HPDE6-E6E7 (cell line): ENCODE data around the gene TDRD9.
A peak's percentile ranks its signal among the peaks of the same experiment; 100 is the strongest.
"Not testable (repeated sequence)": the region's sequence is repeated elsewhere in the genome, so short reads cannot be mapped to it uniquely, and the experiment has no call there.

Experiments
- DNase-seq: peaks from one replicate; pipeline ENCODE4 v3.0.0; 2011; ENCODE audit warnings: missing footprints; ENCODE audit errors: extremely low spot score

The TDRD9 gene

GRCh38 chr14:103925316-103925715 is 2.9 kb upstream of the TDRD9 start:
- DNase-seq = no peak

DNA sequence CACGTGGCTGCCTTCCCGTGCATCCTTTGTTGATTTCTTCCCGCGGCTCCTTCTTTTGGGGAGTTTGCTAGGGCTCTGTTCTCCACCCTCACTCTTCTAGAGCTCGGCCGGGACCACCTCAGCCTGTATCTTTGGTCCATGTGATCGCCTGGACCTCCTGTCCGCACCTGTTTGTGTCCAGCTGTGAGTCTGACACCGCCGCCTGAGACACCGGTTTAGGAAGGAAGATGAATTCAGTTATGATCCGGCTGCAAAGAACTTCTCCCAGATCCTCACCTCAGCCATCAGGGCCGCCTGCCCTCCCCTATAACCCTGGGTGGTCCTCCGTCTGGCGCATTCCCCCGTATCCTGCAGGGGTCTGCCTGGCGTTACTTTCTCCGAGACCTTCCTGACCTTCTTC is 690 bp upstream of the TDRD9 start:
- no peak for DNase-seq

DNA sequence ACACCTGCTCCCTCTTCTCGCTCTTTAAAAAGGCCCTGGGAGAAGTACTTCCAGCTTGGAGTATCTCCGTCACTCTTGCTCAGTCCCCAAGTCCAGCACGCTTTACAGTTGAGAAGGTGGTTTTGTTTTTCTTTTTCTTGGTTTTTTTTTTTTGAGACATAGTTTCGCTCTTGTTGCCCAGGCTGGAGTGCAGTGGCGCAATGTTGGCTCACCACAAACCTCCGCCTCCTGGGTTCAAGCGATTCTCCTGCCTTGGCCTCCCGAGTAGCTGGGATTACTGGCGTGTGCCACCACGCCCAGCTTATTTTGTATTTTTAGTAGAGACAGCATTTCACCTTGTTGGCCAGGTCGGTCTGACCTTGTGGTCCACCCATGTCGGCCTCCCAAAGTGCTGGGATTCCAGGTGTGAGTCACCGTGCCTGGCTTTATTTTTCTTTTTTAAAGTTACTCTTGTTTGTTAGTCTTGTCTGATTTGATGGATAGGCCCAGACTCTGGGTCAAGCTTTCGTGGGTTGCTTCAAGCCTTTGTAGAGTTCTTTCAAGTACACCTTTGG is 1.9 kb downstream of the TDRD9 start:
- no peak for DNase-seq

DNA sequence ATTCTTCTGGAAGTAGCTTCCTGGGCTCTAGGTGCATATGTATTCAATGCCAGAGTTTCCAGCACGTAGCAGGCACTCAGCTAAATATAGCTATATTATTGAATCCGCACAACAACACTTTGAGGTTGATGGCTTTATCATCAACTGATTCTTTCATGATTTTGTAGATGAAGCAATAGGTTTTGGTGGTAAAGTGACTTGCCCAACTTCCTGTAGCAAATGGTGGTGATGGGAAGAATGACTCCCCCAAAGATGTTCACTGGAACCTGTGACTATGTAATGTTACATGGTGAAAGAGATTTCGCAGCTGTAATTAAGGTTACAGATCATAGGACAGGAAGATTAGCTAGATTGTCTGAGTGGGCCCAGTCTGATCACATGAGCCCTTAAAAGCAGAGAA is 3.2 kb downstream of the TDRD9 start:
- DNase-seq = no peak

DNA sequence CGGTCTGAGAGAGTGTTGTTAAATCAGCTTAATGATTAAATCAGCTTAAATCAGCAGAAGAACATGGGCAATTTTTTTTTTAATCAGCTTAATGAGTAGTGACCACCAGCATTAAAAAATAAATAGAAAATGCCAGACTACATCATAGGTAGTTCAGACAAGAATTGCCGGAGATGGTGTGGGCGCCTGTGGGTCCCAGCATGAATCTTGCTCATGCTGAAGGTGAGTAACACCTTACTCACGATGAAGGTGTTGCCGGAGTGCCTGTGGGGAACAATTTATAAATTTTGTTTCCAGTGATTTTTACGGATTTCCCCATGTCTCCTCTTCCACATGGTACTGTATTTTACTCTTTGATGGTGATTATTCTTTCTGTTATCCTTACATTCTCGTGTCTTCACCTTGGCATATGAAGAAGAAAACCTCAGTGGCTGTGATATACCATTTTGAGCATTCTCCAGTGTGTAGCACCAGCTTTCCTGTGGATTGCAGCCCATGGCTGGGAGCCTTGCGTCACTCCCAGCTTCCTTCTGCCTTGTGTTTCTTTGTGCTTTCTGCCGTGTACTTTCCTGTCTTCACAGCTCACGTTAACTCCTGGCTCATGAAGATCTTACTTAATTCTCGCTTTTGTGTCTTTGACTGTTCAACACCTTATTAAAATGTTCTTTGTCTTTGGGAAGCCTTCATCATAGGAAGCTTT is 4.7 kb downstream of the TDRD9 start:
- peak; percentile 86 for DNase-seq

DNA sequence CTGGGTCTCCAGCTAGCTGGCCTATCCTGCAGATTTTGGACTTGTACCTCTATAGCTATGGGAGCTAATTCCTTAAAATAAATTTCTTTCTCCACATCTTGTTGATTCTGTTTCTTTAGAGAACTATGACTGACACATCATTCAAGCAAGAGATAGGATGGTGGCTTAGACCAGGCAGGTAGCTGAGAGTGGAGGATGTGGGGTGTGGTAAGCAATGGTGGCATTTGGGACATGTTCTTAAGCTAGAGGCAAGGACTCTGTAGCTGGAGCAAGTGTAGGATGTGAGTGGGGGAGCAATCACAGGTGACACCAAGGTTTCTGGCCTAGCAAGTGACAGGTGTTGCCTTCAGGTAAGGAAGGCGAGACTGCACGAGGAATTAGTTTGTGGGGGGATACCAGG is 6.8 kb downstream of the TDRD9 start:
- DNase-seq = no peak

GRCh38 chr14:103941462-103941861 is 13.2 kb downstream of the TDRD9 start:
- DNase-seq = no peak

GRCh38 chr14:103941973-103942736 is 13.9 kb downstream of the TDRD9 start, which contains the start of gene RD3L:
Gene RD3L, minus strand, starts transcription at chr14:103942529. Its CDS starts 834 bp downstream, at chr14:103941695.
- no peak for DNase-seq

DNA sequence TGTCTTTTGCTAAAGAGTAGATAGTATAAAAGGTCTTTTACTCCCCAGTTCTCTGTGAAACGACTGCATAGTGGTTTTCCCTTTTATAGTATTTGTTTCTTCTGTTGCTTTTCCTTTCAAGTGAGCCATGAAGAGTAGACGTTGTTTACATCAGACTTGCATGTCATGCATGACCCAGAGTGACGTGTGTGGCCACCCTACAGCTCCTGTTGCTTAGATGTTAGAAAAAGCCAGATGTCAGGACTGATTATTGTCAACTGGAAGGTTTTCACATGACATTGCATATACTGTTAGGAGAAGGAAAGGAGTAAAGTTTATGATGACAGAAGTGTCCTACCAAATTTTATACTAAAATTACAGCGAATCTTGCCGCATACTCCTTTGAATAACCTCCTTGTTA is 15.4 kb downstream of the TDRD9 start:
- no peak for DNase-seq

GRCh38 chr14:103946975-103947374 is 18.7 kb downstream of the TDRD9 start:
- DNase-seq = no peak

- DNase-seq = no peak
Observed at GRCh38 chr14:103948442-103948841, 20.2 kb downstream of the TDRD9 start.

DNA sequence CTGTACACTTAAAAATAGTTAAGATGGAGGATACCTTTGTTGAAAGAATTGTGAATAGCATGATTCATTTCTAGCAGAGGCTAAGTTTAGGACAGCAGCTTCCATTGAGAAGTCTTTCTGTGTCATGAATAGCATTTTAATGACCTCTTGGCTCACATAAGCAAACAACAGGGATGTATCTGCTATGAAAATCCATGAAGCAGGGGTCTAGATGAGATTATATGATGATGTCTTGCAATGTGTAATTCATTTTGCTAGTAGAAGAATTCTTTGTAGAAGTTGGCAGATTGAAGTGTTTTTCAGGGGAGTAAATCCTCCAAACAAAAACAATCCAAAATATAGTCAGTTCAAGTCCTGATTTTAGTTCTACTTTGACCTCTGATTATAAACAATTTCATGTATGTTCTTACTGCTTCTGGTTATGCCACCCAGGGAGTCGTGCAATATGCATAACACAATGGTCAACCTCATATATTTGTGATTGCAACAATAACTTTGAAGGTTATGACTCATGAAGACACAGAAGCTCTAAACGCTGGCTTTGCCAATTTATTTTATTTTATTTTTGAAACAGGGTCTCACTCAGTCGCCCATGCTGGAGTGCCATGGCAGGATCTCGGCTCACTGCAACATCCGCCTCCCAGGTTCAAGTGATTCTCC is 21.0 kb downstream of the TDRD9 start:
- DNase-seq = no peak

GRCh38 chr14:103960457-103961055 is 32.3 kb downstream of the TDRD9 start:
- DNase-seq = no peak

DNA sequence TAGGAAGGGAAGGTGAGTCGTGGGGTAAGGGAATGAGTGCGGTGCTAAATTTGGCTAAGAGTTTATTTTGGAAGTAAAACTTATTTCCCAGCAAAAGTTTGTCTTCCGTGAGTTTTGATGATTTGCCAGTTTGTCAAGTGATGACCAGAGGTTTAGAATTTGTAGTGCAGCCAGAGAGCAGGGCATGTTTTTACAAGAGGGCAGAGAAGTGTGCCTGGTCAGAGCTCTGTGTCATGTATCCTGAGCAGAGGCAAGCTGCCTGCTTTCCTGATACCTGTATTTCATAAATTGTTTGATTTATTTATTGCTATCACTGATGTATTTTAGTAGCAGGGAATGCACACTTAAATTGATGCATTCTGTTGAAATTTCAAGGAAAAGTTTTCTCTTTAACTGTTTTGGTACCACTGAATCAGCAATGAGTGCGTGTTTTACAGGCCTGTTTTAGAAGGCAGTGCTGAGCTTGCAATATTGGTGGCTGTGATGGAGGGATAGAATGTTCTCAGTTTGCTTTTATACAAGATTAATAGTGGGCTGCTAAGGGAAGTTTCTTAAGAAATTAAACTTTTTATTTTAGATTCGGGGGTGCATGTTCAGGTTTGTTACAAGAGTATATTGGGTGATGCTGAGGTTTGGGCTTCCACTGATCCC is 33.8 kb downstream of the TDRD9 start:
- DNase-seq = no peak

DNA sequence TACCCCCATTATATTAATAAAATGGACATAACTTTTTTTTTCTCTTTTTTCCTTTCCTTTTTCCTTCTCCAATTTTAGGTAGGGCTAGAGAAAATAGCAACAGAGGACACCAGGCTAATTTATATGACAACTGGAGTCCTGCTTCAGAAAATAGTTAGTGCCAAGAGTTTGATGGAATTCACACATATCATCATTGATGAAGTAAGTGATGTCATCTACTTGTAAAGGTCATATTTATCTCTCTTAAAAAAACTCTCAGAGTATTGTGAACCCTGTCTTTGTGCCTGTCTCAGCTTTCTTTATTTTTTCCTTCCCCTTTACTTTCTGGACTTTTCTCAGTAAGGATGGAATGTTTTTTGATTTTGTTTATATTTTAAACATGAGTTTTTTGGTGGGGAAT is 38.4 kb downstream of the TDRD9 start:
- no peak for DNase-seq

DNA sequence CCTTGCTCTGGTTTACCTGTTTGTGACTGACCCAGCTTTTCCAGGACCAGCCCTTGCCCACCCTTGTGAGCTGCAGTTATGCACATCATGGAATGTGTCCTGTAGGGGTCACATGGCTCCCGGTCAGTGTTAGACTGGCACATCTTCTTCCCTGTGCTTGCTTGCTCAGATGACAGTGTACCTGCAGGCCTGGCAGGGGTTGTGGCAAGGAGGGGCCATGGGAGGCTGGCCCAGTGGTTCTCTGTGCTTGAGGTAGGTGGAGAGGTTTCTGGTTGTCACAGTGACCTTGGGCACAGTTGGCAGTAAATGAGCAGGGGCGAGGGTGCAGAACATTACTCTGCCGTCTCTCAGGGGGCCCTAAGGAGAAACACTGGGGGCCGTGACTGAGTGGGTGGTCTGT is 41.7 kb downstream of the TDRD9 start:
- no peak for DNase-seq

- no peak for DNase-seq
Observed at GRCh38 chr14:103973354-103973753, 45.1 kb downstream of the TDRD9 start.

DNA sequence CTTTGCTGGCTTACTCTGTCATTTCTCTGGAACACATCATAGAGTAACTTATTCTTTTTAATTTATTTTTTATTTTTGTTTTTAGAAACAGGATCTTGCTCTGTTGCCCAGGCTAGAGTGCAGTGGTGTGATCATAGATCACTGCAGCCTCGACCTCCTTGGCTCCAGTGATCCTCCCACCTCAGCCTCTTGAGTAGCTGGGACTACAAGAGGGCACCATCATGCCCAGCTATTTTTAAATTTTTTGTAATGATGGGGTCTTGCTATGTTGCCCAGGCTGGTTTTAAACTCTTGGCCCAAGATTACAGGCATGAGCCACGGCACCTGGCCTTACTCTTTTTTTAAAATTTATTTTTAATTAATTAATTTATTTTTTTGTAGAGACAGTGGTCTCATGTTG is 46.3 kb downstream of the TDRD9 start:
- no peak for DNase-seq

DNA sequence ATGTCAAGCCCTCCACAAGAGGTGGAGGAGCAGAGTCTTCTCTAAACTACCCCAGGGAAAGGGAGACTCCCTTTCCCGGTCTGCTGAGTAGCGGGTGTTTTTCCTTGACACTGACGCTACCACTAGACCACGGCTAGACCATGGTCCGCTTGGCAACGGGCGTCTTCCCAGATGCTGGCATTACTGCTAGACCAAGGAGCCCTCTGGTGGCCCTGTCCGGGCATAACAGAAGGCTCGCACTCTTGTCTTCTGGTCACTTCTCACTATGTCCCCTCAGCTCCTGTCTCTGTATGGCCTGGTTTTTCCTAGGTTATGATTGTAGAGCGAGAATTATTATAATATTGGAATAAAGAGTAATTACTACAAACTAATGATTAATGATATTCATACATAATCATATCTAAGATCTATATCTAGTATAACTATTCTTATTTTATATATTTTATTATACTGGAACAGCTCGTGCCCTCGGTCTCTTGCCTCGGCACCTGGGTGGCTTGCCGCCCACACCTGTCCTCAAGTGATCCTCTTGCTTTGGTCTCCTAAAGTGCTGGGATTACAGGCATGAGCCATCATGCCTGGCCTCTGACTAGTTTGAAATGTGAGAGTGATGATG is 52.5 kb downstream of the TDRD9 start:
- not testable (repeated sequence) for DNase-seq

- DNase-seq = no peak
Observed at GRCh38 chr14:103984196-103984595, 55.9 kb downstream of the TDRD9 start.

DNA sequence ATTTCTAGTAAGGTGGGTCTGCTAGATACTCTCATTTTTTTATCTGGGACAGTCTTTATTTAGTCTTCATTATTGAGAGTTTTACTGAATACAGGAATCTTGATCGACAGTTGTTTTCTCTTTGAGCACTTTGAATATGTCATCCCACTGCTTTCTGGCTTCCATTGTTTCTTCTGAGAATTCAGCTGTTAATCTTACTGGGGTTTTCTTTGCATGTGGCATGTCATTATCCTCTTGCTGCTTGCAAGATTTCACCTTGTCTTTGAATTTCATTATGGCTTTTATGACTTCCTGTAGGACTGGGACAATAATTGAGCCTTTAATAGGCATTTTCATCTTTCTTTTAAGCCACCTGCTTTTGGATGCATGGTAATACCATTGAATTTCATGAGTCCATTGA is 60.8 kb downstream of the TDRD9 start:
- no peak for DNase-seq
